Measurements from ENCODE around the gene STARD3NL.
"Not testable (repeated sequence)": the region's sequence is repeated elsewhere in the genome, so short reads cannot be mapped to it uniquely, and the experiment has no call there.

Gene STARD3NL

GRCh38 chr7:38178004-38178694, at the start of gene STARD3NL:
TSS of gene STARD3NL (plus strand) at chr7:38178245. CDS start at chr7:38207505, 29,260 bp downstream.
- DNase-seq = peak; percentile 100

GRCh38 chr7:38129162-38129561, 48.9 kb upstream of the STARD3NL start:
- no peak for DNase-seq

GRCh38 chr7:38129579-38129978, 48.5 kb upstream of the STARD3NL start:
- DNase-seq = no peak

GRCh38 chr7:38138171-38138570, 39.9 kb upstream of the STARD3NL start:
- no peak for DNase-seq

GRCh38 chr7:38141187-38141586, 36.9 kb upstream of the STARD3NL start:
- no peak for DNase-seq

- DNase-seq = no peak
Observed at GRCh38 chr7:38142736-38143135, 35.3 kb upstream of the STARD3NL start.

- no peak for DNase-seq
Observed at GRCh38 chr7:38147005-38147404, 31.0 kb upstream of the STARD3NL start.

- DNase-seq = no peak
Observed at GRCh38 chr7:38151556-38151955, 26.5 kb upstream of the STARD3NL start.

GRCh38 chr7:38153515-38153914, 24.5 kb upstream of the STARD3NL start:
- no peak for DNase-seq

- DNase-seq = no peak
Observed at GRCh38 chr7:38154278-38154677, 23.8 kb upstream of the STARD3NL start.

GRCh38 chr7:38160003-38160571, 18.0 kb upstream of the STARD3NL start:
- no peak for DNase-seq

- no peak for DNase-seq
Observed at GRCh38 chr7:38162036-38162435, 16.0 kb upstream of the STARD3NL start.

- DNase-seq = no peak
Observed at GRCh38 chr7:38163671-38164070, 14.4 kb upstream of the STARD3NL start.

GRCh38 chr7:38168890-38169570, 9.0 kb upstream of the STARD3NL start:
- DNase-seq = no peak

- DNase-seq = peak; percentile 69
Observed at GRCh38 chr7:38169847-38170246, 8.2 kb upstream of the STARD3NL start.

- DNase-seq = no peak
Observed at GRCh38 chr7:38171623-38172391, 6.2 kb upstream of the STARD3NL start.

- not testable (repeated sequence) for DNase-seq
Observed at GRCh38 chr7:38175547-38175946, 2.5 kb upstream of the STARD3NL start.

GRCh38 chr7:38177621-38178003, 433 bp upstream of the STARD3NL start:
- no peak for DNase-seq

- DNase-seq = no peak
Observed at GRCh38 chr7:38178695-38179344, 775 bp downstream of the STARD3NL start.

- peak; percentile 12 for DNase-seq
Observed at GRCh38 chr7:38179776-38180226, 1.8 kb downstream of the STARD3NL start.

- DNase-seq = no peak
Observed at GRCh38 chr7:38181111-38181510, 3.1 kb downstream of the STARD3NL start.

- DNase-seq = no peak
Observed at GRCh38 chr7:38182450-38182849, 4.4 kb downstream of the STARD3NL start.

Measured in EL (cell line).